GM12892 (cell line): Measurements from ENCODE around the gene GMPS.

ENCODE experiments used
- POLR2A ChIP-seq: IDR thresholded peaks from 2 replicates; pipeline ENCODE4 v1.6.1; 2011; ENCODE audit warnings: low read depth, low read length, control low read depth
- POLR2AphosphoS5 ChIP-seq: IDR thresholded peaks from 2 replicates; pipeline ENCODE4 v1.6.1; 2011; ENCODE audit warnings: low read depth, low read length, control low read depth

- TF ChIP-seq POLR2A: no peak
- TF ChIP-seq POLR2AphosphoS5: no peak
These were observed 102.6 kb downstream of the GMPS start for GRCh38 chr3:155972885-155973584.
